ENCODE results near the gene S100A7. TPM values are rescaled to one million over a fixed set of nuclear protein-coding genes. Genes with fewer than 3 reads are reported as not detected.
"Not testable (repeated sequence)": the region's sequence is repeated elsewhere in the genome, so short reads cannot be mapped to it uniquely, and the experiment has no call there.

S100A7 gene
- polyA plus RNA-seq, 1 experiment = not detected

DNA sequence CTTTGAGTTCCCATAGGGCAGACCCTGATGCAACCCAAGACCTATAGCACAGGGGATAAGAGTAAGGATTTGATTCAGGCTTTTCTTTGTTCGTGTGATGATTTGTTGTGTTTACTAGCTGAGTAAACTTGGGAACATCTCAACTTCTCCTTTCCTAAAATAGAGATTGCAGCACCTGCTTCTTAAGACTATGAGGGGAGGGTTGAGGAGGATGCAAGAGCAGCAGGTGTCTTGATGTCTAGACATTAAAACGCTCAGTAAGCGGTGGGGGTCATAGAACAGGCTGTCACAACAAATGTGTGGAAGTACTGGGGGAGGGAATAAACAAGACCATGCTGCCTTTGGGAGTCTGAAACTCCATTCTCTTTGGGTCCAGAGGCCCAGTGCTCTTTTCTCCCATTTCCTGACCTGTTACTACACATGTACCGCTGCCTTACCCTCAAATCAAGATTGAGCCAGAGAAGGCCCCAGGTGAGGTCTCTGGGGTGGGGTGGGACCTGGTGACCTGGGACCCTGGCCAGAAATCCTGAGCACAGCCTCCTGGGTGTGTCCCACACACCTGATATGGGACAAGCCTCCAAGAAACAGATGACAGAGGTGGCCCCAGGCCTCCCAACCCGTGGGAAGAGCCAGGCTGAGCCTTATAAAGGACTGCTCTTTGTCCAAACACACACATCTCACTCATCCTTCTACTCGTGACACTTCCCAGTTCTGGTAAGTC, 44.4 kb downstream of the S100A7 start, which contains the start of gene S100A7A:
Gene S100A7A (plus strand): TSS at position 671 of the 721 bp plus-strand sequence. CDS start 1,563 bp downstream, outside the sequence.
- no peak for TF ChIP-seq CTCF (IDR thresholded peaks at IDR 0.05; ENCODE audit: low read depth, low read length)
- no peak within 1 kb of the TSS for H3K4me3 ChIP-seq (ENCODE audit: low read depth, low read length)
- H3K27me3 ChIP-seq (ENCODE audit: control insufficient read depth, insufficient read depth, low read length) = no peaks in the 10 kb centered on the region
- H3K9me3 ChIP-seq (ENCODE audit: control insufficient read depth, insufficient read depth, low read length) = no peaks in the 10 kb centered on the region
- CTCF ChIA-PET = no interaction called here
- no peak within 1 kb of the TSS for H3K27ac ChIP-seq (ENCODE audit: low read depth, low read length)
- DNase-seq (ENCODE audit: low read depth, low spot score) = no peak
- POLR2A ChIA-PET = no interaction called here

GRCh38 chr1:153413961-153414360, 46.5 kb downstream of the S100A7 start:
- CTCF ChIA-PET; POLR2A ChIA-PET; DNase-seq (ENCODE audit: low read depth, low spot score); H3K27ac ChIP-seq (ENCODE audit: low read depth, low read length); H3K27me3 ChIP-seq (ENCODE audit: control insufficient read depth, insufficient read depth, low read length); H3K9me3 ChIP-seq (ENCODE audit: control insufficient read depth, insufficient read depth, low read length); H3K4me3 ChIP-seq (ENCODE audit: low read depth, low read length): not testable (repeated sequence)

Other genes starting within 250 kb of the S100A7 start
- gene PRR9, start 243.1 kb downstream of the S100A7 start, polyA plus RNA-seq (2011; rRNA removed) = not detected in 2 replicates
- gene LORICRIN, start 201.0 kb downstream of the S100A7 start, polyA plus RNA-seq (2011; rRNA removed) = not detected in 2 replicates
- not detected in 2 replicates for gene PGLYRP3, start 147.7 kb downstream of the S100A7 start, polyA plus RNA-seq (2011; rRNA removed)
- not detected in 2 replicates for gene PGLYRP4, start 111.8 kb downstream of the S100A7 start, polyA plus RNA-seq (2011; rRNA removed)
- gene S100A9, start 102.8 kb downstream of the S100A7 start, polyA plus RNA-seq (2011; rRNA removed) = not detected in 2 replicates
- not detected in 2 replicates for gene S100A12, start 85.0 kb downstream of the S100A7 start, polyA plus RNA-seq (2011; rRNA removed)
- gene S100A8, start 69.6 kb downstream of the S100A7 start, polyA plus RNA-seq (2011; rRNA removed) = not detected in 2 replicates
- gene S100A7A, start 44.1 kb downstream of the S100A7 start, polyA plus RNA-seq (2011; rRNA removed) = not detected in 2 replicates
- gene S100A6, start 75.3 kb upstream of the S100A7 start, polyA plus RNA-seq (2011; rRNA removed) = 1,379 and 2,089 TPM in 2 replicates
- 0.25 and 0.42 TPM in 2 replicates for gene S100A5, start 80.3 kb upstream of the S100A7 start, polyA plus RNA-seq (2011; rRNA removed)
- gene S100A4, start 85.2 kb upstream of the S100A7 start, polyA plus RNA-seq (2011; rRNA removed) = 20.0 and 20.7 TPM in 2 replicates
- gene S100A3, start 88.6 kb upstream of the S100A7 start, polyA plus RNA-seq (2011; rRNA removed) = 1.8 and 3.2 TPM in 2 replicates
- 3.9 and 5.2 TPM in 2 replicates for gene S100A2, start 105.2 kb upstream of the S100A7 start, polyA plus RNA-seq (2011; rRNA removed)
- 224 and 256 TPM in 2 replicates for gene S100A16, start 152.5 kb upstream of the S100A7 start, polyA plus RNA-seq (2011; rRNA removed)
- 0.09 TPM in 1 of 2 replicates, not detected in the other for gene S100A14, start 155.7 kb upstream of the S100A7 start, polyA plus RNA-seq (2011; rRNA removed)
- gene S100A13, start 166.9 kb upstream of the S100A7 start, polyA plus RNA-seq (2011; rRNA removed) = 310 and 323 TPM in 2 replicates
- gene S100A1, start 167.8 kb upstream of the S100A7 start, polyA plus RNA-seq (2011; rRNA removed) = 0.21 and 0.31 TPM in 2 replicates
- 49.2 and 59.5 TPM in 2 replicates for gene CHTOP, start 173.4 kb upstream of the S100A7 start, polyA plus RNA-seq (2011; rRNA removed)
- gene SNAPIN, start 198.1 kb upstream of the S100A7 start, polyA plus RNA-seq (2011; rRNA removed) = 54.1 and 56.8 TPM in 2 replicates
- 308 and 326 TPM in 2 replicates for gene ILF2, start 210.3 kb upstream of the S100A7 start, polyA plus RNA-seq (2011; rRNA removed)
- 0.02 TPM in 1 of 2 replicates, not detected in the other for gene NPR1, start 218.0 kb upstream of the S100A7 start, polyA plus RNA-seq (2011; rRNA removed)